Measurements from ENCODE around the gene ERG.

The ERG gene

DNA sequence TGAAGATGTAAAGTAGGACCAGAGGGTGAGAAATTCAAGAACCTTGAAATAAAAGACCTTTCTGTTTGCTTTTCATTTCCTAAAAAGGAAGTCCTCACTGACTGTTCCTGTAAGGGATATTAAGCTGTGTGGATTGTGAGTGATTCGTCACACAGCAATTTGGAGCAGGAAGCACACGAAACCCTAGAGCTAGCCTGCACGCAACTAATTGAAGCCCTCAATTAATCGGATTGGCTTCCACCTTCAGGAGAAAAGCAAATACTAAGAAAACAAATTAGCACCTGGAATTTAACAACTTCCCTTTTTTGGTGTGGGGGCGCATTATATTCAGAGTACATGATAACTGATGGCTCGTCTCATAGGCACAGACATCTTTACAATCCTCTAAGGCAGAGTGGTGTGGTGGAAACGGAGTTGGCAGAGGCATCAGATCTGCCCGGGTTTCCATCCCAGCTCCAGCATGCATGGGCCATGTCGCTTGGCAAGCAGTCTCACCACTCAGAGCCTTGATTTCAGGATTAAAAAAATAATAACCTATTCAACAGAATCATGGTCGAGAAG is 146.2 kb downstream of the ERG start:
- Histone ChIP-seq H3K27me3 (no peaks in the 10 kb centered on the region), H3K4me1 (peaks cover 0 to 57% (median 26%) of the 10 kb centered on the region in 4 donors), H3K36me3 (no peaks in the 10 kb centered on the region), H3K27ac (peak overlapping the region; percentile 68 to 71), H3K4me3 (peak overlapping the region in 1 of 2 donors; percentile 1), H3K9me3 (no peaks in the 10 kb centered on the region)
- TF ChIP-seq, protein P1, sequence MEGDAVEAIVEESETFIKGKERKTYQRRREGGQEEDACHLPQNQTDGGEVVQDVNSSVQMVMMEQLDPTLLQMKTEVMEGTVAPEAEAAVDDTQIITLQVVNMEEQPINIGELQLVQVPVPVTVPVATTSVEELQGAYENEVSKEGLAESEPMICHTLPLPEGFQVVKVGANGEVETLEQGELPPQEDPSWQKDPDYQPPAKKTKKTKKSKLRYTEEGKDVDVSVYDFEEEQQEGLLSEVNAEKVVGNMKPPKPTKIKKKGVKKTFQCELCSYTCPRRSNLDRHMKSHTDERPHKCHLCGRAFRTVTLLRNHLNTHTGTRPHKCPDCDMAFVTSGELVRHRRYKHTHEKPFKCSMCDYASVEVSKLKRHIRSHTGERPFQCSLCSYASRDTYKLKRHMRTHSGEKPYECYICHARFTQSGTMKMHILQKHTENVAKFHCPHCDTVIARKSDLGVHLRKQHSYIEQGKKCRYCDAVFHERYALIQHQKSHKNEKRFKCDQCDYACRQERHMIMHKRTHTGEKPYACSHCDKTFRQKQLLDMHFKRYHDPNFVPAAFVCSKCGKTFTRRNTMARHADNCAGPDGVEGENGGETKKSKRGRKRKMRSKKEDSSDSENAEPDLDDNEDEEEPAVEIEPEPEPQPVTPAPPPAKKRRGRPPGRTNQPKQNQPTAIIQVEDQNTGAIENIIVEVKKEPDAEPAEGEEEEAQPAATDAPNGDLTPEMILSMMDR (IDR thresholded peaks at IDR 0.05): no peak
- DNase-seq: no peak
- intact Hi-C loops (cut with DNase I; ENCODE audit: low total_unique reads): loop anchor here (2.0 to 5.0 kb wide), 2 partner anchors 135 to 640 kb away; no protein-coding TSS in a partner anchor

DNA sequence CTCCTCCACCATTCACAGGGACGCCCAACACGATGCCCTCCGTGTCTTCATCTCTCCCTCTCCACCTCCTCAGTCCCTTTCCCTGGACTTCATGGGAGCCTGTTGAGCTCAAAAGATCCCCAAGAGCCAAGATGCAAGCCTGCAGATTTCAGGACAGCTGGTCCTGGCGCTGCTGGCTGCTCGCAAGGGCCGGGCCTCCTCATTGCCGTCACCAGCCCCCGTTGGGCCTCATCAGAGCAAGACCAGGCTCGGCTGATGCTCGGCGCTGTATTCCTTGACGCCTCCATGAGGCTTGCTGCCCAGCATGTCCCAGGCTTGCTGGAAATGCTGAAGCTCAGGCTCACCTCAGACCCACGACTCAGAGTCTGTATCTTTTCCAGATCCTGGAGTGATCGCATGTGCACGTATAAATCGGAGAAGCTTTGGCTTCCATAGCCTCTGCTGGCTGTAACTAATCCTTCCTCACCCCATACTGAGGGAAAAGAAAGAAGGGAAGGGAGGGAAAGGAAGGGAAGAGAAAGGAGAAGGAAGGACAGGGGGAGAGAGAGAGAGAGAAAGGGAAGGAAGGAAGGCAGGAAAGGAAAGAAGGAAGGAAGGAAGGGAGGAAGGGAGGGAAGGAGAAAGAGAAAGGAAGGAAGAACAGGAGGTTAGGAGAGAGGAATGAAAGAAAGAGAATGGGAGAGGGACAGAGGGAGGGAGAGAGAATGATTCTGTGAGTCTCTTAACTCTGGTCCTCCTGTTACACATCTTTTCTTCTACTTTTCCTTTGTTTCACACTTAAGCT is 146.9 kb downstream of the ERG start:
- peaks cover 0 to 57% (median 26%) of the 10 kb centered on the region in 4 donors for H3K4me1 ChIP-seq
- TF ChIP-seq, protein P1 (IDR thresholded peaks at IDR 0.05): no peak
- no peaks in the 10 kb centered on the region for H3K36me3 ChIP-seq
- H3K4me3 ChIP-seq: no peak overlapping the region
- H3K27ac ChIP-seq: peak overlapping the region; percentile 68 to 71
- no peaks in the 10 kb centered on the region for H3K9me3 ChIP-seq
- intact Hi-C loops (cut with DNase I; ENCODE audit: low total_unique reads): loop anchor here (5.0 kb wide), 1 partner anchor 639 kb away; no protein-coding TSS in a partner anchor
- no peaks in the 10 kb centered on the region for H3K27me3 ChIP-seq
- DNase-seq: no peak

- Histone ChIP-seq H3K27ac (peak overlapping the region; percentile 68 to 71), H3K27me3 (no peaks in the 10 kb centered on the region), H3K4me1 (peaks cover 0 to 54% (median 25%) of the 10 kb centered on the region in 4 donors), H3K4me3 (no peak overlapping the region), H3K36me3 (no peaks in the 10 kb centered on the region), H3K9me3 (no peaks in the 10 kb centered on the region)
- intact Hi-C loops (cut with DNase I; ENCODE audit: low total_unique reads): loop anchor here (5.0 kb wide), 1 partner anchor 638 kb away; no protein-coding TSS in a partner anchor
- DNase-seq: no peak
- TF ChIP-seq, protein P1 (IDR thresholded peaks at IDR 0.05): no peak
Observed at GRCh38 chr21:38350684-38351083, 147.6 kb downstream of the ERG start.

DNA sequence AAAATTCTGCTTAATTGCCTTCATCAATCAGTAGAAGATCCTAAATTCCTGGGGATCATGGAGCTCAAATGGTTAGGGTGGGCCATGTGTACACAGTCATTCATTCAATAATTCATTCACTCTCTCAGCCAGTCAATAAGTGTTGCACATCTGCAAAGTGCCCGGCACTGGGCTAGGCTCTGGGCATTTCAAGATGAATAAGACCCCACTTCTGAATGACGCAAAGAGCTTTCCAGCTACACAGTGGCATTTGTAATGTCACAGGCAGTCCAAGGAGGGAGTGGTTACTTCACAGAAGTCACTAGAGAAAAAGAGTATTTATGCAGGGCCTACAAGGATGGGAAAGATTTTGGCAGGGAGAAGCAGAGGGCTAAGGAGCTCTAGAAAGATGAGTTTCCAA is 148.3 kb downstream of the ERG start:
- Histone ChIP-seq H3K27me3 (no peaks in the 10 kb centered on the region), H3K9me3 (no peaks in the 10 kb centered on the region), H3K4me3 (no peak overlapping the region), H3K36me3 (no peaks in the 10 kb centered on the region), H3K27ac (peak overlapping the region; percentile 68 to 71), H3K4me1 (peaks cover 0 to 57% (median 26%) of the 10 kb centered on the region in 4 donors)
- no peak for DNase-seq
- TF ChIP-seq, protein P1 (IDR thresholded peaks at IDR 0.05): no peak
- intact Hi-C loops (cut with DNase I; ENCODE audit: low total_unique reads): loop anchor here (5.0 kb wide), 1 partner anchor 638 kb away; no protein-coding TSS in a partner anchor

DNA sequence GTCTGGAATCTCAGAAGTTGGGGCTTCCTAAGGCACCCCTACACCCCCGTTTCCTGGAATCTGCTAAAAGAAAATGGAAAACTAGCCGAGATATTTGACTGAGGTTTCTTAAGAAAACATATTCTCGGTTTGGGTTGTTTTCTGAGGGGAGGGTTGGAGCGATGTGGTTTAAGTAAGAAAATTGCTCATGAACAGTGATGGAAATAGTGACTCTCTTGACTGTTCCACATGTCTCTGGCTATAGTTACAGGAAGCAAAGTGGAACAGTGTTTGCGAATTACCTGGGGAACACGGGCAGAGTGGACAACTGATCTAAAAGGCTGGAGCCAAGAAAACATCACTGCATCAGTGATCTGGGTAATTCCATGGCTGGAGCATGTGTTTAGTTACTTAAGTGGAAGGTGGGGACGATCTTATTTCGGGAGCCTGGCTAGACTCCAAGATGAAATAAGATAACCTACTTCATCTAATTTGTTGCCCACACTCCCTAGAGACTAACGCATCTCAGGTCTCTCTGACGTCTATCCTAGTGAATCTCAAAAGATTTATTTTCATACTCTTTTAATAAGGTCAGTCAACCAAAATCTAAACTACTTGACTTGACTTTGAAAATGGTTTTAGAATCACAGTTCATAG is 149.0 kb downstream of the ERG start:
- no peaks in the 10 kb centered on the region for H3K36me3 ChIP-seq
- TF ChIP-seq, protein P1 (IDR thresholded peaks at IDR 0.05): no peak
- no peak for DNase-seq
- H3K4me3 ChIP-seq: no peak overlapping the region
- peak overlapping the region; percentile 68 to 71 for H3K27ac ChIP-seq
- intact Hi-C loops (cut with DNase I; ENCODE audit: low total_unique reads): no loop called here
- no peaks in the 10 kb centered on the region for H3K9me3 ChIP-seq
- no peaks in the 10 kb centered on the region for H3K27me3 ChIP-seq
- peaks cover 0 to 64% (median 33%) of the 10 kb centered on the region in 4 donors for H3K4me1 ChIP-seq

Data from tibial artery (tissue), 4 donors.